ENCODE data around the gene NHLRC4. TPM values are rescaled to one million over a fixed set of nuclear protein-coding genes. Genes with fewer than 3 reads are reported as not detected.
A peak's percentile ranks its signal among the peaks of the same experiment; 100 is the strongest.

Gene NHLRC4
- total RNA-seq, 1 experiment from 2014 or later = 0.92 TPM

DNA sequence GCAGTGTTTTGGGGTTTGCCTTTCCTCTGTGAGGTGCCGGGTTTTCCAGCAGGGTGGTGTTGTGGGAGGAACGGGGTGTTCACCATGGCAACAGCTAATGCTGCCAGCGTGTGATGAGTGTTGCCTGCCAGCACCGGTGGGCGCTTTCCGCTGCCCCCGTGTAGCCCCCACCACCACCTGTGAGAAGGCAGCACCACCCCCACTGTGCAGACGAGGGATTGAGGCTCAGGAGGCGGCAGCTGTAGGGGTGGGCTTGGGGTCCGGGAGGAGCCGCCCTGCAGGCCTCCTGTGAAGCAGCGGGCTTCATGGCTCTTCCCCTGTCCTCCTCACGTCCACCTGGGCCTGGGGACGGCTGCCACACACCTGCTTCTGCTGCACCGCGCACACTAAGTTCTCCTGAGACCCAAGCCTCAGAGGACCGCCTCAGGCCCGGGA, 28.3 kb downstream of the NHLRC4 start:
- Mint-ChIP-seq H3K27ac (no peak overlapping the region), H3K9me3 (no peaks in the 10 kb centered on the region), H3K4me1 (peaks cover 8% of the 10 kb centered on the region), H3K27me3 (ENCODE audit: low read depth) (peaks cover 13% of the 10 kb centered on the region), H3K4me3 (no peak overlapping the region), H3K36me3 (peaks cover 12% of the 10 kb centered on the region)
- ChIA-PET POLR2A (interaction anchor here (0.6 kb wide), 1 partner anchor 1657 kb away, joined by 3 read pairs; the partner anchor contains the start of gene ECI1), CTCF (interaction anchor here (0.9 to 1.3 kb wide), 2 partner anchors 18 to 27 kb away, joined by 3 to 5 read pairs; no protein-coding TSS in a partner anchor)
- no peak for DNase-seq (ENCODE audit: low spot score)
- ATAC-seq = no peak
- TF ChIP-seq, protein P1, sequence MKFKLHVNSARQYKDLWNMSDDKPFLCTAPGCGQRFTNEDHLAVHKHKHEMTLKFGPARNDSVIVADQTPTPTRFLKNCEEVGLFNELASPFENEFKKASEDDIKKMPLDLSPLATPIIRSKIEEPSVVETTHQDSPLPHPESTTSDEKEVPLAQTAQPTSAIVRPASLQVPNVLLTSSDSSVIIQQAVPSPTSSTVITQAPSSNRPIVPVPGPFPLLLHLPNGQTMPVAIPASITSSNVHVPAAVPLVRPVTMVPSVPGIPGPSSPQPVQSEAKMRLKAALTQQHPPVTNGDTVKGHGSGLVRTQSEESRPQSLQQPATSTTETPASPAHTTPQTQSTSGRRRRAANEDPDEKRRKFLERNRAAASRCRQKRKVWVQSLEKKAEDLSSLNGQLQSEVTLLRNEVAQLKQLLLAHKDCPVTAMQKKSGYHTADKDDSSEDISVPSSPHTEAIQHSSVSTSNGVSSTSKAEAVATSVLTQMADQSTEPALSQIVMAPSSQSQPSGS (CRISPR knock-in tag; IDR thresholded peaks at IDR 0.05; ENCODE audit: borderline replicate concordance, low read depth) = no peak
- TF ChIP-seq FOXJ3 (CRISPR knock-in tag; IDR thresholded peaks at IDR 0.05; ENCODE audit: borderline replicate concordance) = no peak
- TF ChIP-seq, protein P2, sequence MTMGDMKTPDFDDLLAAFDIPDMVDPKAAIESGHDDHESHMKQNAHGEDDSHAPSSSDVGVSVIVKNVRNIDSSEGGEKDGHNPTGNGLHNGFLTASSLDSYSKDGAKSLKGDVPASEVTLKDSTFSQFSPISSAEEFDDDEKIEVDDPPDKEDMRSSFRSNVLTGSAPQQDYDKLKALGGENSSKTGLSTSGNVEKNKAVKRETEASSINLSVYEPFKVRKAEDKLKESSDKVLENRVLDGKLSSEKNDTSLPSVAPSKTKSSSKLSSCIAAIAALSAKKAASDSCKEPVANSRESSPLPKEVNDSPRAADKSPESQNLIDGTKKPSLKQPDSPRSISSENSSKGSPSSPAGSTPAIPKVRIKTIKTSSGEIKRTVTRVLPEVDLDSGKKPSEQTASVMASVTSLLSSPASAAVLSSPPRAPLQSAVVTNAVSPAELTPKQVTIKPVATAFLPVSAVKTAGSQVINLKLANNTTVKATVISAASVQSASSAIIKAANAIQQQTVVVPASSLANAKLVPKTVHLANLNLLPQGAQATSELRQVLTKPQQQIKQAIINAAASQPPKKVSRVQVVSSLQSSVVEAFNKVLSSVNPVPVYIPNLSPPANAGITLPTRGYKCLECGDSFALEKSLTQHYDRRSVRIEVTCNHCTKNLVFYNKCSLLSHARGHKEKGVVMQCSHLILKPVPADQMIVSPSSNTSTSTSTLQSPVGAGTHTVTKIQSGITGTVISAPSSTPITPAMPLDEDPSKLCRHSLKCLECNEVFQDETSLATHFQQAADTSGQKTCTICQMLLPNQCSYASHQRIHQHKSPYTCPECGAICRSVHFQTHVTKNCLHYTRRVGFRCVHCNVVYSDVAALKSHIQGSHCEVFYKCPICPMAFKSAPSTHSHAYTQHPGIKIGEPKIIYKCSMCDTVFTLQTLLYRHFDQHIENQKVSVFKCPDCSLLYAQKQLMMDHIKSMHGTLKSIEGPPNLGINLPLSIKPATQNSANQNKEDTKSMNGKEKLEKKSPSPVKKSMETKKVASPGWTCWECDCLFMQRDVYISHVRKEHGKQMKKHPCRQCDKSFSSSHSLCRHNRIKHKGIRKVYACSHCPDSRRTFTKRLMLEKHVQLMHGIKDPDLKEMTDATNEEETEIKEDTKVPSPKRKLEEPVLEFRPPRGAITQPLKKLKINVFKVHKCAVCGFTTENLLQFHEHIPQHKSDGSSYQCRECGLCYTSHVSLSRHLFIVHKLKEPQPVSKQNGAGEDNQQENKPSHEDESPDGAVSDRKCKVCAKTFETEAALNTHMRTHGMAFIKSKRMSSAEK (CRISPR knock-in tag; IDR thresholded peaks at IDR 0.05; ENCODE audit: borderline replicate concordance) = no peak
- TF ChIP-seq, protein P3, sequence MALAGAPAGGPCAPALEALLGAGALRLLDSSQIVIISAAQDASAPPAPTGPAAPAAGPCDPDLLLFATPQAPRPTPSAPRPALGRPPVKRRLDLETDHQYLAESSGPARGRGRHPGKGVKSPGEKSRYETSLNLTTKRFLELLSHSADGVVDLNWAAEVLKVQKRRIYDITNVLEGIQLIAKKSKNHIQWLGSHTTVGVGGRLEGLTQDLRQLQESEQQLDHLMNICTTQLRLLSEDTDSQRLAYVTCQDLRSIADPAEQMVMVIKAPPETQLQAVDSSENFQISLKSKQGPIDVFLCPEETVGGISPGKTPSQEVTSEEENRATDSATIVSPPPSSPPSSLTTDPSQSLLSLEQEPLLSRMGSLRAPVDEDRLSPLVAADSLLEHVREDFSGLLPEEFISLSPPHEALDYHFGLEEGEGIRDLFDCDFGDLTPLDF (CRISPR knock-in tag; IDR thresholded peaks at IDR 0.05) = no peak
- TF ChIP-seq, protein P4, sequence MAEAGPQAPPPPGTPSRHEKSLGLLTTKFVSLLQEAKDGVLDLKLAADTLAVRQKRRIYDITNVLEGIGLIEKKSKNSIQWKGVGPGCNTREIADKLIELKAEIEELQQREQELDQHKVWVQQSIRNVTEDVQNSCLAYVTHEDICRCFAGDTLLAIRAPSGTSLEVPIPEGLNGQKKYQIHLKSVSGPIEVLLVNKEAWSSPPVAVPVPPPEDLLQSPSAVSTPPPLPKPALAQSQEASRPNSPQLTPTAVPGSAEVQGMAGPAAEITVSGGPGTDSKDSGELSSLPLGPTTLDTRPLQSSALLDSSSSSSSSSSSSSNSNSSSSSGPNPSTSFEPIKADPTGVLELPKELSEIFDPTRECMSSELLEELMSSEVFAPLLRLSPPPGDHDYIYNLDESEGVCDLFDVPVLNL (CRISPR knock-in tag; IDR thresholded peaks at IDR 0.05; ENCODE audit: borderline replicate concordance, low read depth) = no peak
- TF ChIP-seq TEAD4 (CRISPR knock-in tag; IDR thresholded peaks at IDR 0.05) = no peak
- TF ChIP-seq, protein P5, sequence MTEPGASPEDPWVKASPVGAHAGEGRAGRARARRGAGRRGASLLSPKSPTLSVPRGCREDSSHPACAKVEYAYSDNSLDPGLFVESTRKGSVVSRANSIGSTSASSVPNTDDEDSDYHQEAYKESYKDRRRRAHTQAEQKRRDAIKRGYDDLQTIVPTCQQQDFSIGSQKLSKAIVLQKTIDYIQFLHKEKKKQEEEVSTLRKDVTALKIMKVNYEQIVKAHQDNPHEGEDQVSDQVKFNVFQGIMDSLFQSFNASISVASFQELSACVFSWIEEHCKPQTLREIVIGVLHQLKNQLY (CRISPR knock-in tag; IDR thresholded peaks at IDR 0.05) = no peak
- TF ChIP-seq NFE2L1 (CRISPR knock-in tag; IDR thresholded peaks at IDR 0.05) = no peak
- TF ChIP-seq JUN (CRISPR knock-in tag; IDR thresholded peaks at IDR 0.05) = no peak
- TF ChIP-seq ELF4 (CRISPR knock-in tag; IDR thresholded peaks at IDR 0.05; ENCODE audit: low read depth) = no peak
- TF ChIP-seq SMAD4 (CRISPR knock-in tag; IDR thresholded peaks at IDR 0.05) = no peak

DNA sequence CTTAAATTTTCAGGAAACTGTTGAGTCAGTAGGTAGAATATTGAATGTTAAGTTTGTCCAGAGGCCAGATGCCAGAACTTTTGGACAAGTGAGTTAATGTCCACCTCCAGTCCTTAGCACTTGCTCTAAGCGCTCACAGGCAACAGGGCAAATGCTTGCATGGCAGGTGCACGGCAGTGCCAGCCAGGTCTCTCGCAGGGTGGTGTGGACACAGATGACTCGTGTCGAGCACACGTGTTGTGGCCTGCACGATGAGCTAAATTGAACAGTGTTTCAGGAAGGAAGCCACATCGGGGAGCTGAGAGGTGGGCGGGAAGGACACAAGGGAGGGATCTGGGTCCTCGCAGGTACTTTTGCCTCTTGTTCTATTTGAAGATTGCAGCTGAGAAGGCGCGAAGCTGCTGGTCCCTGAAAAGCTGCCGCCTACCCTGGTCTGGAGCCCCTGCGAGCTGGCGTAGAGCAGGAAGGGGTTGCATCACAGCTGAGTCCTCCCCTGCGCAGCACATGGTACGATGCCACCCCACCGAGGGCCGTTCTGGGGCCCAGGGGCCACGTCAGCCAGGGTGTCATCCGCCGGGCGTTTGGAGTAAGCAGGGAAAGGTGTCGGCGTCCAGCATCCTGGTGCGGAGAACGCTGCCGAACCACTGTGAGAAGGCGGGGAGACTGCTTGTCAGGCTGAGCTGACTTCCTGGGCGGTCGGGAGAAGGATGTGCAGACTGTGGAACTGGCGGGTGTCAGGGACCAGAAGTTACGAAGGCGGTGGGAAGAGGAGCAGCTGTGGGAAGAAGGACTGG, 29.3 kb downstream of the NHLRC4 start:
- H3K27ac Mint-ChIP-seq = peak overlapping the region; percentile 84; the same call in 1 of the 2 replicates
- peaks cover 6% of the 10 kb centered on the region; the same call in 1 of the 2 replicates for H3K27me3 Mint-ChIP-seq (ENCODE audit: low read depth)
- CTCF ChIA-PET = interaction anchor here (0.5 to 1.3 kb wide), 3 partner anchors 15 to 64 kb away, joined by 3 to 5 read pairs (median 4); no protein-coding TSS in a partner anchor

More for the DNA sequence above, 29.3 kb downstream of the NHLRC4 start:
- ATAC-seq = no peak
- Mint-ChIP-seq H3K36me3 (peaks cover 12% of the 10 kb centered on the region), H3K4me1 (peaks cover 1% of the 10 kb centered on the region), H3K9me3 (no peaks in the 10 kb centered on the region), H3K4me3 (no peak overlapping the region)
- DNase-seq (ENCODE audit: low spot score) = no peak
- TF ChIP-seq, protein P2 (CRISPR knock-in tag; IDR thresholded peaks at IDR 0.05; ENCODE audit: borderline replicate concordance) = no peak
- POLR2A ChIA-PET = no interaction called here

Data from WTC11 (cell line).